WTC11 (cell line): ENCODE measurements around the gene AJAP1.

ENCODE experiments used
- CTCF ChIP-seq: fragments of 200-600 bp; IDR thresholded peaks from 2 replicates; pipeline ENCODE4 v1.8.0; 2022; ENCODE audit warnings: antibody characterized with exemption
- HMGXB4 ChIP-seq: sonication (generic); formaldehyde crosslinking; IDR thresholded peaks from 2 replicates; pipeline ENCODE4 v1.8.1; 2023; ENCODE audit warnings: mild to moderate bottlenecking, moderate library complexity, missing genetic modification reagents
- KAT7 ChIP-seq: sonication (generic); formaldehyde crosslinking; IDR thresholded peaks from 2 replicates; pipeline ENCODE4 v1.8.1; 2023; ENCODE audit warnings: missing genetic modification reagents, mild to moderate bottlenecking, borderline replicate concordance
- MAX ChIP-seq: sonication (generic); formaldehyde crosslinking; IDR thresholded peaks from 2 replicates; pipeline ENCODE4 v1.8.0; 2022; ENCODE audit warnings: mild to moderate bottlenecking, missing genetic modification reagents
- NR2C2 ChIP-seq: sonication (generic); formaldehyde crosslinking; IDR thresholded peaks from 2 replicates; pipeline ENCODE4 v1.8.0; 2022; ENCODE audit warnings: mild to moderate bottlenecking, missing genetic modification reagents
- ZNF317 ChIP-seq: sonication (generic); formaldehyde crosslinking; IDR thresholded peaks from 2 replicates; pipeline ENCODE4 v1.8.1; 2023; ENCODE audit warnings: low read depth, mild to moderate bottlenecking, moderate library complexity, missing genetic modification reagents, borderline replicate concordance
- ZNF671 ChIP-seq: fragments of 250-450 bp; sonication (Bioruptor Pico); IDR thresholded peaks from 2 replicates; pipeline ENCODE4 v1.8.0; 2021; ENCODE audit warnings: mild to moderate bottlenecking

GRCh38 chr1:4697801-4698200, 43.4 kb downstream of the AJAP1 start:
- TF ChIP-seq ZNF671 (CRISPR knock-in tag) (no peak), HMGXB4 (CRISPR knock-in tag) (no peak), ZNF317 (CRISPR knock-in tag) (no peak), KAT7 (no peak), CTCF (no peak), MAX (CRISPR knock-in tag) (no peak), NR2C2 (CRISPR knock-in tag) (no peak)
